SKM-1 (cell line): ENCODE data around the gene CYP26B1.

Experiments used
- DNase-seq: peaks from one replicate; lab custom pipeline; 2025; ENCODE audit not compliant: unreplicated experiment; lab: John Stamatoyannopoulos, UW

Gene CYP26B1

DNA sequence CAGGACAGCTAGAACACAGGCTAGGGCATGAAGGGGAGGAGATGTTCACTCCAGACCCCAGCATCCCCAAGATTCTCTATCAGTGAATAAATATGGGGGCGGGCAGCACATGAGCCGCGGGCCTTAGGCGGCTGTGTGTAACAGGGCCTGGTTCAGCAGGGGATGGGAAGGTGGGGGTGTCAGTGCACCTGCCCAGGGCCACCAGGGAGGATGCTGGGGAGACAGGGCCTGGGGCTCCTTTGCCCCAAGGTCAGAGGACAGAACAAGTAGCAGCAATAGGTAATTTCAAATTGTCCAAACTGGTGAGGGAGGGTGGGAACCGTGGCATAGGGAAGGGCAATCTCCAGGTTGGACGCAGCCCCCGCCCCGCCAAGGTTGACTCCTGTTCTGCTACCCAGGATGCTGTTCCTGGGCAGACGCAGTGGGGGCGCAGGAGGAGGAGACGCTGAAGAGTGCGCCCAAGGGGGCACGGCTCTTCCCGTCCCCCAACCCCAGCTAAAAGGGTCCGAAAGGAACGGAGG lies 16.2 kb downstream of the CYP26B1 start:
- no peak for DNase-seq

DNA sequence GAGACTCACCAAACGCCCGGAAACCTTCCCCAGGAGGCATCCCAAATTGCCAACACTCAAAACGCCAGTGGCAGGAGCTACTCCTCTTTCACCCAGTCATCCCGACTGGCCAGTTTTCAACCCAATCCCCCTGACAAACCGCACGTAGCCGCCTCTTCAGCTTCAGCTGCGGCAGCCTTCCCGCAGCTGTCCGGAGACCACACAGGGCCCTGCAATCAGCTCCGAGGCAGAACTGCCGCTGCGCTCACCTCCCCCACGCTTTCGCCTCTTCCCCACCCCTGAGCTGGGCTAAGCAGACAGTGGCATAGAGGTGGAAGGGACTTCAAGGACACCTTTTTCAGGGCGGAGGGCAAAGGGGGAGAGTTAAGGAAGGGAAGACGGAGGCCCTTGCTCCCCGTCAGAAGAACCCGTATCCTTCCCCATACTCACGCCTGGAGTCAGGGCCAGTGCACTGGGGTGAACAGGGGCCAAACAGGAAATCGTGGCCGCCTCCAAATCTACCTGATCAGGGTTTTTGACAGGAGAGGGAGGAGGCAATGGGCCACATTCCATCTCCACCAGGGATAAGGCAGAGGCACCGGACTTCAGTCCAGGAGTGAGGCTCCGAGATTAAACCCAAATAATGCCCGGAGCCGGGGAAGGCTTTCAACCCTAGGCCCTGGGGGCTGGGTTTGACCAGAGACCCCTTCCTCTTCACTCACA lies 16.9 kb downstream of the CYP26B1 start:
- no peak for DNase-seq

DNA sequence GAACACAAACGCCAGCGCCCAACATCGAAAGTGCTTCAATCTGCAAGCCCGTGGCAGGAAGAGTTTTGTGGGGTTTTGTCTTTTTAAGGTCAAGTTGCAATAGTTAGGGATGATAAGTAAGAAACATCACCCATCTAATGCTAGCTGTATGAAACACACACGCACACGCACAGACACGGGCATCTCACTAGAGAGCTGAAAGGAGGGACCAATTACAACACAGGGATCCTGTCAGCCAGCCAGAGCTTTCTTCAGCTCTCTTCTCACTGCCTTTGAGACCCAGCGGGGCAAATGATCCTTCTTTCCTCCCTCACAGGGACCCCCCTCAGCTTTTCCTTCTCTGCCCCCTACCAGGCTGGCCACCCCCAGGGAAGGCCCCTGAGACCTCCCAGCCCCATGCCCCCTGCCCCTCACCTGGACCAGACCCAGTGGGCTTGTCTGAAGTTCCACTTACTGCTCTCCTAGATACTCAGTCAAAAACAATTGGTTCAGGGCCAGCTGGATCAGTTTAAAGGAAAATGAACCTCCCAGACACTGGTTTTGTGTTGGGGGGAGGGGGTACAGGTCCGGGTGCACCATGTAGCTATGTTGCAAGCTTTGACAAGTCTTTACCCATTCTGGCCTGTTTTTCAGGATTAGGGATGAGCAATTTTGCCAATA lies 17.9 kb downstream of the CYP26B1 start:
- no peak for DNase-seq

DNA sequence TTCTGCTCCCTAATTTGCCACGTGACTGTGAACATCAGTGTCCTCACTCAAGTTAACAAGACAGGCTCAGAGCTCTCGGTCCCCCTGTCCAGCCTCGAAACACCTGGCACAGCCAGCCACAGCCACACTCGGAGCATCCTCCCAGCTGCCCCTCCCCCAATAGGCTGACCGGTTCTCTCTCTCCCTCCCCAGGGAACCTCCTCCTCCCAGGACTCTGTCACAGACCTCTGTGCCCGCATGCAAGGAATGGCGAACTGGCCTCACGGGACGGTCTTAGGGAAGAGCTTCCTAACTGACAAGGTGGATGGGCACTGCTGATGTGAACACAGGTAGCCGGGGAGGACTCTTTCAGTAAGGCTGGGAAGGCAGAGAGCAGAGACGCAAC lies 18.8 kb downstream of the CYP26B1 start:
- DNase-seq = no peak

DNA sequence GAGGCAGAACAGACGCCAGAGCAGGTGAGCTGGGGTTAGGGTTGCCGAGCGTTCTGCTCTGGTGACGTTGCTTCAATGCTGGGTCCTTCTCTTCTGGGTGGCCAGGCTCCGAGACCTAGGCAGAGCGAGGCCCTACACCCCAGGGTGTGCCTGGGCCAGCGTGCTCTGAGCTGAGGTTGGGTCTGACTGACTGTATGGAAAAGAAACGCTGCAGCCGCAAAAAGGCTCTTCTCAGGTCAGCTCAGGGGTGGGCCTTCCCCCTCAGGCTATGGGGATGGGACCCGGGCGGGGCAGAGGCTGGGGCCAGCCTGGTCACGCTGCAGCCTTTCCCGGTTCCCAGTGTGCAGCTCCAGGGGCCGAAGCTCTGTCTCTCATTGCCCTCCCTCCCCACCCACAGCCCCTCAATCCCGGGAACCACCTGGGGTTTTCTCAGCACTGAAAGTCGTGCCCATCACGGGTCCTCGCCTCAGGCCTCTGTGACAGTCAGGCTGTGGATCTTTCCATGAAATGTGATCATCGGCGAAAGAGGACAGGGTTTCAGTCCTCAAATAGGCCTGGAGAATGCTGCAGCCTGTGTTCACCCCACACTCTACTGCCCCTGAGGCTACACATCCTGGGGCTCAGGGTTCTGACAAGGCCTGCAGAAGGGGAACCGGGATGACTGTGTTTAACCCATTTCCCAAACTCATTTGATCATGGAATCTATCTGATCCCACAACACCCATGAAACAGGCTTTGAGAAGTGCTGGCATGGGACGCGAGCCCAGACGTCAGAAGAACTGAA lies 19.4 kb downstream of the CYP26B1 start:
- DNase-seq = no peak

DNA sequence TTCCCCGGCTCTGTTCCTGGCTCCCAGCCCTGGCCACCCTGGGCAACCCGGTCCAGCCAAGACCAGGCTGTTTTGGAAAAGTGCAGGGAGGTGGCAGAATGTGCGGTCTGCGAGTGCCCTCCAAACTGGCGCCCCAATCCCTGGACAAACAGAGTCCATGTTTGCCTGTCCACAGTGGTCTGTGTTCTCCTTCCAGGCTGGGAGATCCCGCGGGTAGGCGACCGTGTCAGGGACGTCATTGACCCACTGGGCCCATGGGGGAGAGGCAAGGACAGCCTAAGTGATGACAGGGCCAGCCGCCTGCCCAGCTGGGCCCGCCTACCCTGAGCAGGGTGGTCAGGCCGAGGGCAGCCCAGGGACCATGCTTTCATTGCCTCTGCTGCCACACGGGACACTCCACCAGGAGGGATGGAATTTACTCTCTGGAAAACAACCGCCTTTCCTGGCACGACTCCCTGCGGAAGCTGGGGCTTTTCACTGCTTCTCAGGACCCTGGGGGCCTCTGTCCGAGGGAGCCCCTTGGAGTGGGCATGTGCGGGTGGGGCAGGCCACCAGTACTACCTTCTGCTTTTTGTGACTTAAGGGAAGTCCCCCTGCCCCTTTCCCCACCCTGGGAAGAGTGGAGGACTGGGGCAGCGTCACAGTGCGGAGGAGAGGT lies 20.1 kb downstream of the CYP26B1 start:
- DNase-seq = no peak

DNA sequence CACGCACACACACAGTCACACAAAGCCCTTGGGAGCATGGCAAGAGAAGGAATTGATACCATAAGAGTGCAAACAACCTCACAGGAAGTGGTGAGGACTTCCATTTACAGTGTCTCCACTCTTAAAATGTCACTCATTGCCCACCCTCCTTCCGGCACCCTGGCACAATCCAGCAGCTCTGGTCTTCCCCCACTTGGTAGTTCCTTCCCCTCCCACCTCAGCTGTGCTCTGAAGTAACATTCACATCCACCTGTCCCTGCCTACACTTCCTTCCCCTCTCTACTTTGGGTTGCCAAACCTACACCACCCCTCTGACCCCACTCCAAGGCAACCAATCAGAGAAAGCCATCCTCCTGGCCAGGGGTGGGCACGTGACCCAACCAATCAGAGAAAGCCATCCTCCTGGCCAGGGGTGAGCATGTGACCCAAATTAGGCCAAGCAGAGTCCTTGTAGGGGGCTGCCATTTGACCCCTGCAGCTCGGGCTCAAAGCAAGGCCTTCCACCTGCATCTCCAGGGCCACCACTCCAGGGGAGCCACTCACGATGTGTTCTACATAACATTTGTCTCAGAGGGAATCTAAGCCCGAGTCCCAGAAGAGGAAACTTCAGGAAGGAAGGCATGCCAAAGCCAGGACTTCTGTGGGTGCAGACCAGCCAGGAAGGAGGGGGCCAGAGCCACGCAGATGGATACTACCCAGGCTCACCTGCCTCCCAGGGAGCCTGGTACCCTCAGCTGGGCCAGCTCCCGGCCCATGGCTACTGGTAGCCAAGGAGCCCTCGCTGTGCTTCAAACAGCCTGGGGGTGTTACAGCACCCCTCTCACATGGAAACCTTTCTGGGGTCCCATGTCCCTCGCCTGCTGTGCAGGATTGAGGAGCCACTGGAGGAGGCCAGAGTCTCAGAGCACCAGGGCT lies 21.2 kb downstream of the CYP26B1 start:
- no peak for DNase-seq

DNA sequence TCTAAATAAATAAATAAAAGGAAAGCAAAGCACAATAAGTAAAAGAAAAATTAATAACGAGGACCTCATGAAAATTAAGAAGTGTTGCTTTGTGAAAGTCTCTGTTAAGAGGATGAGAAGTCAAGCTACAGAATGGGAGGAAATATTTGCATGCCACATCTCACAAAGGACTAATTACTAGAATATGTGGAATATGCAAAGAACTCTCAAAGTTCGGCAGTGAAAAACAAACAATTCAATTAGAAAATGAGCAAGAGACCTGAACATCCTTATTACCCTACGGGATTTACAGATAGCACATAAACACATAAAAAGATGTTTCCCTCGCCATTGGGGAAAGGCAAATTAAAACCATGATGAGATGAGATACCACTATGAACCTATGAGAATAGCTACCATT lies 23.3 kb downstream of the CYP26B1 start:
- DNase-seq = no peak

DNA sequence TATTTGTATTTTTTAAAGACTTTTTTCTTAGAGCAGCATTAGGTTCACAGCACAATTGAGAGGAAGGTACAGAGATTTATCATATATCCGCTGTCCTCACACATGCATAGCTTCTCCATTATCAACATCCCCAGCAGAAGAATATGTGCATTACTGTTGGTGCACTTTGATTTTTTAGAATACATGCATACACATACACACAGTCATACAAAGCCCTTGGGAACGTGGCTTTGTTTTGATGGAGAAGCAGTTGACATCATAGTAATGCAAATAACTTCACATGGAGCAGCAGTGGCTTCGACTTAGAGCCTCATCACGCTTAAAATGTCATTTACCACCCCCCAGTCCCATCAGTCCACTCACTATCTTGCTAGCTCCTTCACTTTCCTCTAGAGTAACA lies 26.5 kb downstream of the CYP26B1 start:
- no peak for DNase-seq

DNA sequence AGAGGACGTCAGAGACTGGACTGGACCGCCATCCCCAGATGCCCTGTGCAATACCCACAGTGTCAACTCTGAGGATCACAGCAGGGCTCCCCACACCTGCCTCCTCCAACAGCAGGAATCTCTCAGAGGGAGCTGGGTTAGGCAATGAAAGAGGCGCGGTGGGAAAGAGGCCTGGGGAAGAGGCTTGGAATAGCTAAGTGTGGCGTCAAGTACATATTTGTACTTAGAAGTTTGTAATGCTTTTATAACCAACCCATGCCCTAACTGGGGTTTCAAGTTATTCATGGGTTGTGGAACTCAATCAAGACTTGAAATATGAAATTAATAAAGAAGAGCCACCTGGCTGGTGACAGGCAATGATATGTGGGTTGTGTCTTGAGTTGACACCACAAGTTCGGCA lies 28.7 kb downstream of the CYP26B1 start:
- DNase-seq = no peak

DNA sequence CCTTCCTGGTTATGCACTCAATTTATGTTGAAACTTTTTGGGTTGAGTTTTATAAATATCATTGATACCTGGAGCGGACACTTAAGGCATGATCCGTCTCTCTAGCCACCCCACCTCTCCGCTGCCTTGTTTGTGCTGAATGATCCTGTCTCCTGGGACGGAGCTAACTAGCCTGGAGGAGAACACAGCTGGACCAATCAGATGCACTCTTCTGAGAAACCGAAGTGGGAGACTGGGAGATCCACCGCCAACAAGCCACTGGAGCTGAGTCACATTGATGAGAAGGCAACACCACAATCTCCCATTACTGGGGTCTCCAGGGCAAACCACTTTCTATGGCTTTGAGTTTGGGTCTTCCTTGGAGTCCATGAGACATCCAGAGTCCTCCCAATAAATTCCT lies 29.3 kb downstream of the CYP26B1 start:
- DNase-seq = no peak

DNA sequence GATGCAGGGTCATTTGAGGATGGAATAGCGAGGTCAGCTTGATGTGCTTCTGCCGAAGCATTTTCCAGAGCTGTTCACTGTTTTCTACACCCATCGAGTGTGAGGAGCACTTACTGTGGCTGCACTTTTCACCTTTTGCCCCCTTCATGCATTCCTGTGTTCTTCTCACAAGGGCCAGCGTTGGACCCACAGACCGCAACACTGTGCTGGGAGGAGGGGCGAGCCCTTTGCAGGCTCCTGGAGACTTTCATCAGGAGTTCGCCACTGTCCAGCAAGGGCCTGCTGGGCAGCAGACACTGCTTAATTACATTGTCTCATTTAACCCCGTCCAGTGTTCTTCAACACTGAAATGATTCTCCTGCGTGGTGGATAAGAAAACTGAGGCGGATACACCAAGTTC lies 29.9 kb downstream of the CYP26B1 start:
- DNase-seq = no peak

DNA sequence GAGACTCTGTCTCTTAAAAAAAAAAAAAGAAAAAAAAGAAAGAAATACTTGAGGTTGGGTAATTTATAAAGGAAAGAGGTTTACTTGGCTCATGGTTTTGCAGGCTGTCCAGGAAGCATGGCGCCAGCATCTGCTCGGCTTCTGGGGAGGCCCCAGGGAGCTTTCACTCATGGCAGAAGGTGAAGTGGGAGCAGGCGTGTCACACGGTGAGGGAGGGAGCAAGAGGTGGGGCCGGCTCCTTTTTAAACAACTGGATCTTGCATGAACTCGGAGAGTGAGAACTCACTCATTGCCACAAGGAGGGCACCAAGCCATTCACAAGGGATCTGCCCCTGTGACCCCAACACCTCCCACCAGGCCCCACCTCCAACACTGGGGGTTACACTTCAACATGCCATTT lies 30.6 kb downstream of the CYP26B1 start:
- no peak for DNase-seq

DNA sequence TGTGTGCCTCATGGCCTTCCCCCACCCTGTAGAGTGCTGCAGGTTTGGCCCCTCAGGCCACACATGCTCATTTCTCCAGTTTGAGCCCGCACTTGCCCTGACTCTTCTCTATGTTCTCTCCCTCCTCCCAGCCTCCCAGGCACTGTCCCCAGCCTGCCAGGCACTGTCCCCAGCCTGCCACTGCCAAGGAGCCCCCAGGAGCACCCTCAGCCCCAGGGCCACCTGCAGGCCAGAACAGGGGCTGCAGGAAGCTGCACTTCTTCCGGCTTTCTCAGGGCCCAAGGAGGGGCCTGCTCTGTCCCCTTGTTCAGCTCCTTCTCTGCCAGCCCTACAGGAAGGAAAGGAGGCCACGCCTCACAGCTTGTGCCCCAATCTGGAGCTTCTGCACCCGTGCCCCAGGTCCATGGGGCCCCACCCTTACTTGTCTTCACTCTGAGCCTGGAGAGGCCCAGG lies 31.6 kb downstream of the CYP26B1 start:
- DNase-seq = no peak

DNA sequence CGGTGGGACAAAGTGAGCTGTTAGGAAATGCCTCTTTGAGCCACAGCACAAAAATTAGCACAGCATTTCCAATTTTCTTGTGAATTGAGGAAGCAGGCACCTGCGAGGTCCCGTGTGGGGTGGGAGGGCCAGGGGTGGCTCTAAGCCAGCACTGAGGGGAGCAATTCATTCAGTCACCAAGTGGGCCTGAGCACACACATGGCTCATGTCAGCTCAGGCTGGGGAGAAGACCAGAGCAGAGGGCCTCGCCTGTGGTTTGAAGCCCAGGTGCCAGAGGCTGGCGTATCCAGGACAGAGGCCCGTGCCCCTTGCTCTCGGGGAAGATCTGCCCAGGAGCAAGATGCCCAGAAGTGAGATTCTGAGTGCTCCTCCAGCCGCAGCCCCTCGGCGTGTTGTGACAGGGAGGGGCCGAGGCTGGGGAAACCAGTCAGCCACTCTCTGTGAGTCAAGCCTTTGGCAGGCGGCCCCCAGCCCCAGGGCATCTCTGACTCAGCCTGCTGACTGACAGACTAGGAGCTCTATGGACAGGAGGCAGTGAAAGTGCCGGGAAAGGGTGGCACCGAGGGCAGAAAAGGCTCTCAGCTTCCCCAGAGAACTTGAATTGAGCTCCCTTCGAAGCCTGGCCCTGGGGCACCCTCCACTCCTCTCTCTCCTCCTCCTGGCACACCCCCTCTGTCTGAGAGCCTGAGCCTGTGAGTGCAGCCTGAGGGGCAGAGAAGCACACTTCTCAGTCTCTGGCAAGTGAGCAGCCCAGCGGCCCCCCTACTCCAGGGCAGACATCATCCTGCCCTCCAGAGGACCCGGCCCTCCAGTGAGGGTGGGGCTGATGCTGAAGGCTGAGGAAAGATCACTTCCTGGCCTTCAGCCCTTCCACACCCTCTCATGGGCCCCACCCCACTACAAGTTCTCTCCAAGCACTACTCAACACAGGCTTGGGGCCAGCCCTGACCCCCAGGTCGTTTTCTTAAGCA lies 32.3 kb downstream of the CYP26B1 start:
- no peak for DNase-seq

DNA sequence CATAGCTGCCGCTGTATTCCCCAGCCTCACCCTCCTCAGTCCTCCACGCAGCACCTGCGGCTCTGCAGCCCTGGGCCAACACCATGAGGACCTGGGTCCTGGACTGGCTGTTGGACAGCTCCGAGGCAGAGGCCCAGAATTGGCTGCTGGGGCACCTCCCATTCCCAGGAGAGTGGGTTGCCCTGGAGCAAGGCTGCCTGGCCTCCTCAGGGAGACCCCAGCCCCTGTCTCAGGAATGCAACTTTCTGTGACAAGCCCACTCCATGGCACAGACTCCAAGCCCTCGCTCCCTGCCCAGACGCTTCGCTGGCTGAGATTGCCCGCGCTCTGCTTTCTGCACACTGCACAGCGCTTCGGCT lies 33.0 kb downstream of the CYP26B1 start:
- DNase-seq = no peak

DNA sequence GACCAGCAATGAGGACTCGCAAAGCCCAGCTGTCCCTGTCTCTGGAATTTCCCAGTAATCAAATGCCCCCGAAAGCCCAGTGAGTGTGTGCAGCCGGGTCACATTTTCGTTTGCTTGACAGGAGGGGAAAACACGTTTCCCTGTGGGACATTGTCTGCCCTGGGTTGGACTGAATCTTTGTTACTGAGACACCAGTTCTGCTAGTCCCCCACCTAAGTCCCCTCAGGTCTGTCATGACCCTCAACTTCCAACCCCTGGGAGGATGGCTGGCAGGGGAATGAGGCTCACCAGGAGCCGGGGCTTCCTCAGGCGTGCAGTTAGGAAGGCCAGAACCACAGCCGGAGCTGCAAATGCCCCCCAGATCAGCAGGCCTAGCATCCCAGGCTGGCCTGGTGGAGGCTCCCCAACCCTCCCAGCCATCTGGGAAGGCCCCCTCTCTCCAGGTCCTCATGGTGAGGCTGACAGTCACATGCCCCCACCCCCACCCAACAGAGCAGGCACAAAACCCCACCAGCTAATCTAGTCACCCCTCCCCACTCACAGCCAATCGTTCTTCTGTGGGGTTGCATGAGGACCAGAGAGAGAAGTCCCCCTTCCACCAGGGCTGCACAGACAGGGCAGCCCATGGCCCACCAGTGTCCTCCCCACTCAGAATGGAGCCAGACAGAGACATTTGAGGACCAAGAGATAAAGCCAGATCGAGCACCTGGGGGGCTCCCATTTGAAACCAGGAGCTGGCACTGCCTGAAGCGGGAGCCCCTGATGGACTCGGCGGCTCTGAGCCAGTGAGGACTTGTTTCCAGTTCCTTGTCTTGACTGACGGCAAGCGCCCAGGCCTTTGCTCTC lies 33.6 kb downstream of the CYP26B1 start:
- no peak for DNase-seq
